Adipocyte (in vitro differentiated cells): ENCODE data around the gene LRG1.

Experiments used
- DNase-seq: peaks from one replicate; pipeline ENCODE4 v3.0.0-alpha.2; 2015; ENCODE audit warnings: low read depth
- H3K27me3 ChIP-seq: replicated peaks from 2 replicates; pipeline ENCODE4 v1.7.0; 2013; ENCODE audit warnings: mild to moderate bottlenecking, low read length, moderate library complexity; ENCODE audit not compliant: control insufficient read depth, insufficient read depth
- H3K36me3 ChIP-seq: 2 replicates; pipeline ENCODE4 v1.7.0; 2013; ENCODE audit warnings: low read length, mild to moderate bottlenecking, moderate library complexity; ENCODE audit not compliant: control insufficient read depth, insufficient read depth, severe bottlenecking
- H3K4me1 ChIP-seq: 2 replicates; pipeline ENCODE4 v1.7.0; 2013; ENCODE audit warnings: mild to moderate bottlenecking, low read length, moderate library complexity; ENCODE audit not compliant: control insufficient read depth, insufficient read depth
- H3K4me3 ChIP-seq: 2 replicates; pipeline ENCODE4 v1.7.0; 2013; ENCODE audit warnings: mild to moderate bottlenecking, low read length, moderate library complexity
- H3K9ac ChIP-seq: 2 replicates; pipeline ENCODE4 v1.7.0; 2013; ENCODE audit warnings: mild to moderate bottlenecking, low read length, moderate library complexity
- H3K9me3 ChIP-seq: 2 replicates; pipeline ENCODE4 v1.7.0; 2013; ENCODE audit warnings: mild to moderate bottlenecking, low read length, moderate library complexity; ENCODE audit not compliant: control insufficient read depth

The LRG1 gene

DNA sequence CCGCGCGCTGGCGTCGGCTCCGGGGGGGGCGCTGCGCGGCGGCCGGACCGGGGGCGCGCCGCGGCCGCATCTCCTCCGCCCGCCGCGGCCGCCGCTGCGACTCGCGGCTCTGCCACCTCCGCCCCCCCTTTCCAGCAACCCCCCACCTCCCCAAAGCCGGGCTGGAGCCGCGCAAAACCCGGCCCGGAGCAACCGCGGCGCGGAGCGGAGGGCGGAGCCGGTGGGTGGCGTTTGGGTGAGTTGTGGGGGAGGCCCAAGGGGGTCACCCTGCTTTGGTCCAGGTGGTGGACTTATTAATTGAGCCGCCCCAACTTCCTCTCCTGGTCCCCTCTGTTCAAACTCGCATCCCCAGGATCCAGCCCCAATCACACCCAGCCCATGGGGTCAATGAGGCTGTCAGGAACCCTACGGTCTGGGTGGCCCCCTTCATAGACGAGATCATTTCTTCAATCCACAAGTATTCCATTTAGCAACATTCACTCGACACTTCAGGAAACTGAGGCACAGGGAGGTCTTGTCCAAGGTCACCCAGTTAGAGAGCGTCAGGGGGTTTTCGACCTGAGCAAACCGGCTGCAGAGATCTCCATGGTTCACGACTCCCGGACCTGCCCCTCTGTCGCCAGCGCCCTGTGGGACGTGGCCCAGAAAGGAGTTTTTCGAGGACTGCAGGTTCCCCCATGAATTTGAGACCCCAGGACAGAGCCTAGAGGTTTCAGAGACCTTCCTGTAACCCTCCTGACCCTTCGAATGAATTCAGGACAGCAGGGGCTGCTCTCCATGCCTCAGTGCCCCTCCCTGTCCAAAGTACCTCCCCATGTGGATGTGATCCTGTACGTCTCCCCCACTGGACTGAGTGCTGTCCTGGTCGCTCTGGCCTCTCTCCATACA is 42.1 kb upstream of the LRG1 start:
- Histone ChIP-seq H3K36me3 (no peaks in the 10 kb centered on the region), H3K4me1 (peaks cover 4% of the 10 kb centered on the region), H3K4me3 (no peak overlapping the region), H3K9me3 (no peaks in the 10 kb centered on the region), H3K27me3 (peaks cover 53% of the 10 kb centered on the region), H3K9ac (no peak overlapping the region)
- DNase-seq, result peak; percentile 59

DNA sequence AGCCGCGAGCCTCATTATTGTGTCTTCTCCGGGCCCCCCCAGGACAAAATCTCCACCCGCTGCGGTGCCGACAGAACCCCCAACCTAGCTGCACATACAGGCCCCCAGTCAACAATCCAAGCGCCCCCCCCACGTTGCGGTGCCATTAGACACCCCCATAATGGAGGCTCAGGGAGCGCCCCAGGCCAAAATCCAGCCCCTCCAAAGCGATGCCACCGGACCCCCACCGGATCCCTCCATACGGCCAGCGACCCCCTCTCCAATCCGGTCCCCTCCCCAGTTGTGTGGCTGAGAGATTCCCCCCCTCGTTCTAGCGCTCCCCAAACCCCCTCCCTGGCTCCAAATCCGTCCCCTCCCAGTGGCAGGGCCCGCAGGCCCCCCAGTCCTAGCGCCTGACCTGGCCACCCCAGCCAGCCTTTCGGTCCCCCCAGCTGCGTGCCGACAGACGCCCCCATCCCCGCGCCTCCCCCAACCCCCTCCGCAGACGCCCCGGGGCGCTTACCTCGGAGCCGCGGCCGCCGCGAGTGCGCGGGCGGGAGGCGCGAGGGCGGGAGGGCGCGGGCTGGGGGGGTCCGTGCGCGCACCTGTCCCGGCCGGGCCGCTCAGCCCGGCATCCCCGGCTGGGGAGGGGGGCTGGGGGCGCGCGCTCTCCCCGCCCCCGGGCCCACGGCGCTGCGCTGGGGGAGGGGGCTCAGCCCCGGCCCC is 41.3 kb upstream of the LRG1 start:
- Histone ChIP-seq H3K27me3 (peaks cover 49% of the 10 kb centered on the region), H3K9ac (no peak overlapping the region), H3K36me3 (no peaks in the 10 kb centered on the region), H3K4me1 (peaks cover 4% of the 10 kb centered on the region), H3K9me3 (no peaks in the 10 kb centered on the region), H3K4me3 (no peak overlapping the region)
- DNase-seq, result peak; percentile 33

DNA sequence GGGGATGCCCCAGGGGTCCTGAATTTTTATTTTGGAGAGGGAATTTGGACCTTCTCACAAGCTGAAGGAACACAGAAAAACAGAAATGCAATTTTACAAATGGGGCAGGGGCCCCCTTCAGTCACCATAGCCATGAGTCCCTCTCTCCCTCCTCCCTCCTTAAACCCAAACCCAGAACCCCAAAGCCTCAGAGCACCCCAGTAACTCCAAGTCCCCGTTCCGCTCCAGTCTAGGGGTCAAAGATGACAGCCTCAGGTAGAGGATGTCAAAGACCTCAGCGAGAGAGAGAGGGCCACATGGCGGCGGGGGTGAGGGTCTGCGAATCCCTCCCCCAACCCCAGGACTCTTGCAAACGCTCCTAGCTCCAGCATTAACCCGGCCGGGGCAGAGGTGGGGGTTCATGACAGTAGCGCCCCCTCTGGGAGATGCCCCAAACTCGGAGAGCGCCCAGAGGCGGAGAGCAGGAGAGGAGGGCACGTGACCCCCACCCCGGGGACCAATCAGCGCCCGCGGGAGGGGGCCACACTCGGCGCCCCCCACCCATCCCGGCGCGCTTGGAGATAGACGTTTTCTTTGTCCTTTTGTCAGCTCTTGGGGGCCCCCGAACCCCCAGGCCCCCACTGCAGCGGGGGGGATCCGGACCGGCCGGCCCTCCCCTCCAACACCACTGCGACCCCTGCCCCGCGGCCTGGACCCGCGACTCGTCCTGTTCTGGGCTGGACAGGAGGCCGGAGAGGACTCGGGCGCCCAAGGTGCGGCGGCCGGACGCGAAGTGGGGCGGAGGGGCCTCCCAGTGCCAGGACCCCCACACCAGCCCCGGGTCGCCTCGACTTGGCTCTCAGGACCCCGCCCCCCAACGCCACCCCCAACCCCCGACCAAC is 40.4 kb upstream of the LRG1 start:
- Histone ChIP-seq H3K27me3 (peaks cover 41% of the 10 kb centered on the region), H3K9me3 (no peaks in the 10 kb centered on the region), H3K36me3 (no peaks in the 10 kb centered on the region), H3K4me1 (peaks cover 11% of the 10 kb centered on the region), H3K9ac (no peak overlapping the region), H3K4me3 (no peak overlapping the region)
- DNase-seq, result no peak

DNA sequence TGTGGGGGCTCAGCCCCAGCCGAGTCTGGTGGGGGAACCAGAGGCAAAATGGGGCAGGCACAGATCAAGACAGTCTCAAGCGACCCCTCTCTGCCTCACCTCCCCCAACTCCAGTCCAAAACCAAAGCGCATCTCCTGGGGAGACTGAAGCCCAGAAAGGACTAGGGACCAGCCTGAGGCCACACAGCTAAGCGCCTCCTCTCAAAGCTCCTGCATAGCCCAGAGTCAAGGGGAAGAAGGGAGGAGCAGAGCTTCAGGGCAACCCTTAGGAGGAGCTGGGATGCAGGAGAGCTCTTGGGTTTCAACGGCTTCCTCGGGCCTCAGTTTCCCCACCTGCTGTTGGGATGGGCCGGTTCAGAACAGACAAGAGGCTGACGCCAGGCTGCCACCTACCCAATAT is 39.6 kb upstream of the LRG1 start:
- Histone ChIP-seq H3K36me3 (no peaks in the 10 kb centered on the region), H3K9ac (no peak overlapping the region), H3K9me3 (no peaks in the 10 kb centered on the region), H3K4me3 (no peak overlapping the region), H3K4me1 (peaks cover 17% of the 10 kb centered on the region), H3K27me3 (peaks cover 32% of the 10 kb centered on the region)
- no peak for DNase-seq

DNA sequence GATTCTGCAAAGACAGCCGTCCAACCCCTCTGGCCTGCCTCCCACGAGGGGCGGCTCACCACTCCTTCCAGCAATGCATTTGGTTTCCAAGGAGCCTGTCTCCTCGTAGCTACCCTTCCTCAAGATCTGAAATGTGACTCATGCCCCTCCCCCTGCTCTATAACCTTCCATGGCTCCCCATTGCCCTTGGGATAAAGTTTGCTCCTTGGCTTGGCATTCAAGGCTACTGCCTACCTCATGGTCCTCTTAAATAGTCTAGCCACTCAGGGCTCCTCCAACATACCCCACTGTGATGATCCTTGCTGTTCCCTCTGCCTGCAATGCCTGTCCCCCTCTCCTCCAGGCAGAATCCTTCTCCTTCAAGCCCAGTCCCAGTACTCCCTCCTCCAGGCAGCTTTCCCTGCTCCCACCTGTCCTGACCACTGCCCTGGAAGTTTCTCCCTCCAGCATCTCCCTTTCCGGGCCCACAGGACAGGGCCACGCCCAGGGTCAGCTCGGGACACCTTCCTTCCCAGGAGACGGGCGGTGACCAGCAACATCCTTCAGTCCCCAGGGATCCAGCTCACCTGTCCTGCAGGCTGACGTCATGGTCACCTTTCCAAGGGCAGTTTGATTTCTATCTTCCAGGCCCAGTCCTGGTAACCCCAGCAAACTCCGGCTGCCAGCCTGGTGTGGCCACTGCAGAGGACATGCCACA is 38.9 kb upstream of the LRG1 start:
- H3K9me3 ChIP-seq, result no peaks in the 10 kb centered on the region
- no peak overlapping the region for H3K9ac ChIP-seq
- DNase-seq, result no peak
- no peak overlapping the region for H3K4me3 ChIP-seq
- peaks cover 31% of the 10 kb centered on the region for H3K27me3 ChIP-seq
- H3K36me3 ChIP-seq, result no peaks in the 10 kb centered on the region
- peaks cover 15% of the 10 kb centered on the region for H3K4me1 ChIP-seq

DNA sequence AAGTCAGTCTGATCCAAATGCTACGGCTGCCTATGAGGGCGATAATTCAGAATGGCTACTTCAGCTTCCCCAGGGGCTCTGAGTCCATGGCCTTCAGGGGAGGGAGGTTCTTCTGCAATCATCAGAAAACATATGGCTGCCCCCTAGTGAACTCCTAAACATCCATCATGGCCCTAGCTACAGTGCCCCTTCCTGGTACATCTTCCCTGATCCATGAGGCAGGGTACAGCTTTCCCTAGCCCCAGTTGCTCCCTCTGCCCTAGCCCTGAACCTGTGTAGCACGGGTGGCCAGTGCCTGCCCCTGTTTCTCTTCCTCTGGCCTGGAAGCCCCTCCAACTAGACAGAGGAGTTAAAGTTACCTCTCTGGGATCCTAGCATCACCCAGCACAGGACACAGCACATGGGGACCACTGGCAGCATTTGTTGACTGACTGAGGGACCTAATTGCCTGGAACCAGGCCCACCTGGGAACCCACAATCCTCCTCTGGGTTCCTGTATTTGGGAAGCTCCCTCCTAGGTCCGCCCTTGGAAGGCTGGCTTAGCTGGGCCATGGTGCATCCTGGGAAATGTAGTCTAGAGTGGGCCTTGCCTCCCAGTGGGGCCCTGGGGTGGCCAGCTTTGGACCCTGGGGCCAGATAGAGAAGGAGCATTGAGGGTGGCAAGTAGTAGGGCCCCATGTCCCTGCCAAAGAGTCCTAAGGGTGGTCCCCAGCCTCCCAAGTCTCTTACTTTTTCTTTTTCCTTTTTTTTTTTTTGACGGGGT is 37.4 kb upstream of the LRG1 start:
- H3K4me3 ChIP-seq, result no peak overlapping the region
- H3K27me3 ChIP-seq, result peaks cover 28% of the 10 kb centered on the region
- no peak for DNase-seq
- peaks cover 15% of the 10 kb centered on the region for H3K4me1 ChIP-seq
- H3K36me3 ChIP-seq, result no peaks in the 10 kb centered on the region
- H3K9me3 ChIP-seq, result no peaks in the 10 kb centered on the region
- H3K9ac ChIP-seq, result no peak overlapping the region

DNA sequence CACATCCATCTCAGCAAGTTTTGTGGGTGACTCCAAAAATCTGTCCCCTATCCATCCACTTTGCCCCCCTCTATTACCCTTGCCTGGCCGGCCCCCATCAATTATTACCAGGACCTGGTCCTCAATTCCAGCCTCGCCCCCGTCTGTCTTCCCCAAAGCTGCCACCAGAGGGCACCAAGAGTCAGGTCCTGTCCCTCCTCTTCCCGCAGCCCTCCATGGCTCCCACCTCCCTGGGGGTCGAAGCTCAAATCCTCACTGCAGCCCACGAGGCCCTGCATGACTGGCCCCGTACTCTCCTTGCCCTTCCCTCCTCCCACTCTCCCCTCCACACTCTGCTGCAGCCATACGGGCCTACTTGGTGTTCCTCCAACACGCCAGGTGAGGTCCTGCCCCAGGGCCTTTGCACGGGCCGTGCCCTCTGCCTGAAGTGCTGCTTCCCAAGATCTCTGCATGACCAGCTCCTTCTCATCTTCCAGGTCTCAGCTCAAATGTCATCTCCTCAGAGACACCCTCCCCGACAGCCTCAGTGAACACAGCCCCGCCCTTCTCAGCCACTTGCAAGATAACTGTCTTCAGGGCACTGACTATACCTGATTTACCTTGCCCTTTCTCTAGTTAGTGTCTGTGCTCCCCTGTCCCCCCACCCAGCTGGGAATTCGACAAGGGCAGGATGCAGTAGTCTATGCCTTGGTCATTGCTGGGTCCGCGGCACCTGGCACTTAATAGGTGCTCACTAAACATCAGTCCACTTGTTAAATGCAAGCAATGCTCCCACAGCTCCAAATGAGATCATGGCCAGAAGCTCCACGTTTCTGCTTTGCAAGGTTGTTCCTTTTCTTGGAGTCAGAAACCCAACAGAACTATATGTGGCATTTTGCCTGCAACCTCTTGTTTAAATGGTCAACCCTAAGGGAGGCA is 36.4 kb upstream of the LRG1 start:
- no peak overlapping the region for H3K9ac ChIP-seq
- peak; percentile 76 for DNase-seq
- no peaks in the 10 kb centered on the region for H3K36me3 ChIP-seq
- peaks cover 15% of the 10 kb centered on the region for H3K4me1 ChIP-seq
- H3K9me3 ChIP-seq, result no peaks in the 10 kb centered on the region
- H3K4me3 ChIP-seq, result no peak overlapping the region
- peaks cover 23% of the 10 kb centered on the region for H3K27me3 ChIP-seq

DNA sequence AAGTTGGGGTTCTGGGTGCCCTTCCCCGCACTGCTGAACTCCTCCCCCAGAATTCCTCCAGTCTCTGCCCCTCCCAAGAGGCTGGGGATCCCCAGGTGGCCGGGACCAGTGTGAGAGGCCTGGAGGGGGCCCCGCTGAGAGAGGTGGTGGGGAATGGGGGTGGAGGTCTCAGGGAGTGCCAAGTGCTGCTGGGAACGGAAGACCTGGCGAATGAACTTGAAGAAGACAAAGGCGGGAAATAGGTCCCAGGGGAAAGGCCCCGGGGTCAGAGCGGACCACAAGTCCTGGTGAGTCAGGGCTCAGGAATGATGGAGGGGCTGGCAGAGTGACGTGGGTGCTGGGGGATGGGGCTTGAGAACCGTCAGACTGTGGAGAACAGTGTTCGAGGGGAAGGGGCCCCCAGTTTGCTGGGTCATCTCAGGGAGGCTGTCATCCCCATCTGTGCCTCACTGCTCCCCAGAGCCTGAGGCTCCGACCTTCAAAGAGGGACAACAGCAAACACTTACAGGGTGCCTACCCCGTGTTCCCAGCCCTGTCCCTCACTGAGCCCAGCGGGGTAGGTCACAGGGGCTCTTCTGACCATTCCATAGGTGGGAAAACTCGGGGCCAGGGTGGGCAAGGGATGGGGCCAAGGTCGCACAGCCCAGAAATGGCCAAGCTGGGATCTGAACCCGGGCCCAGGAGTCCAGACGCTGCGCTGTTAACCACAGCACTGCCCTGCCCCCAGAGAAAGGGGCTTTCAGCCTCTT is 35.6 kb upstream of the LRG1 start:
- H3K36me3 ChIP-seq, result no peaks in the 10 kb centered on the region
- H3K27me3 ChIP-seq, result peaks cover 26% of the 10 kb centered on the region
- peak overlapping the region; percentile 59 for H3K9ac ChIP-seq
- DNase-seq, result peak; percentile 81
- no peaks in the 10 kb centered on the region for H3K9me3 ChIP-seq
- peaks cover 15% of the 10 kb centered on the region for H3K4me1 ChIP-seq
- no peak overlapping the region for H3K4me3 ChIP-seq

DNA sequence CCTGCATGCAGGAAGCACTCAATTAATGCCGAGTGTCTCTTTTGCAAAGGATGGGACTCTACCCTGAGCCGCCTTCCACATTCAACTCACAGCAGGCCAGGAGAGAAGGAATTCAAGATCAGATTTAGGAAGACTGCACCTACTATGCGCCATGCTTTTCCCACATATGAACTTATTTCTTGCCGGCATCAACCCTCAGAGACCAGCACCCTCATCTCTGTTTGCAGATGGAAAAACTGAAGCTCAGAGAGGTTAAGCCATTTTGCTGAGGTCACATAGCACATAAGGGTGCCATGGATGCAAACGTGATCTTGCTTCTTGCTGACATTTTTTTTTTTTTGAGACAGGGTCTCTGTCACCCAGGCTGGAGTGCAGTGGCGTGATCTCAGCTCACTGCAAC is 33.8 kb upstream of the LRG1 start:
- Histone ChIP-seq H3K27me3 (peaks cover 14% of the 10 kb centered on the region), H3K36me3 (no peaks in the 10 kb centered on the region), H3K9ac (no peak overlapping the region), H3K4me3 (no peak overlapping the region), H3K9me3 (no peaks in the 10 kb centered on the region), H3K4me1 (peaks cover 15% of the 10 kb centered on the region)
- no peak for DNase-seq
